A549 (cell line): ENCODE results near the gene IFNA14. TPM values are rescaled to one million over a fixed set of nuclear protein-coding genes. Genes with fewer than 3 reads are reported as not detected.
"Not testable (repeated sequence)": the region's sequence is repeated elsewhere in the genome, so short reads cannot be mapped to it uniquely, and the experiment has no call there.

ENCODE experiments used
- ATAC-seq, 2 experiments: fragments of 200-7000 bp in 1 of 2; fragments of >200 bp in 1 of 2; cut with Nextera tagmentation in 1 of 2; cut with Tn5 transposase in 1 of 2; 3 replicates each; pipeline versions ENCODE4 v1.8.0 to v1.9.1; 2018 to 2020; ENCODE audit warnings: mild to moderate bottlenecking in 1 of 2, moderate library complexity in 1 of 2
- CTCF ChIA-PET: fragments of 300-600 bp; sonication (Branson Sonifier 250); formaldehyde crosslinking; extraction: SDS; loops from one replicate; lab custom pipeline; 2021; ENCODE audit warnings: antibody characterized with exemption, inconsistent platforms; lab: Yijun Ruan, JAX
- POLR2A ChIA-PET: fragments of 350-600 bp; formaldehyde crosslinking; extraction: SDS; loops from one replicate; lab custom pipeline; 2021; ENCODE audit warnings: antibody characterized with exemption, inconsistent platforms; lab: Yijun Ruan, JAX
- DNase-seq, 2 experiments: peaks; one replicate each; pipeline versions ENCODE4 v3.0.0 to v3.0.0-alpha.2; 2011 to 2016; ENCODE audit warnings: low read depth in 1 of 2, low spot score in 1 of 2
- FAIRE-seq: peaks from 2 replicates; lab custom pipeline; 2011; peaks lifted over from hg19 to GRCh38; lab: Jason Lieb, UNC
- H3K27ac ChIP-seq, 2 experiments: fragments of >200 bp; sonication (Bioruptor Twin); formaldehyde crosslinking; 3 replicates each; pipeline ENCODE4 v1.5.1; 2016 to 2017
- H3K4me1 ChIP-seq: fragments of >200 bp; sonication (Bioruptor Twin); formaldehyde crosslinking; 3 replicates; pipeline ENCODE4 v1.6.1; 2016
- H3K4me2 ChIP-seq: fragments of >200 bp; sonication (Bioruptor Twin); formaldehyde crosslinking; 3 replicates; pipeline ENCODE4 v1.6.1; 2016
- H3K4me3 ChIP-seq: fragments of >200 bp; sonication (Bioruptor Twin); formaldehyde crosslinking; 3 replicates; pipeline ENCODE4 v1.5.1; 2016
- H3K9me3 ChIP-seq: fragments of >200 bp; sonication (Bioruptor Twin); formaldehyde crosslinking; 3 replicates; pipeline ENCODE4 v1.6.1; 2016
- CHD2 ChIP-seq: fragments of 150-350 bp; IDR thresholded peaks from 2 replicates; pipeline ENCODE4 v1.6.1; 2014; ENCODE audit warnings: low read length; ENCODE audit not compliant: partially characterized antibody
- EHF ChIP-seq: fragments of 250-450 bp; sonication (Bioruptor Pico); IDR thresholded peaks from 2 replicates; pipeline ENCODE4 v1.5.0; 2020; ENCODE audit warnings: mild to moderate bottlenecking
- ELK1 ChIP-seq: fragments of 150-350 bp; IDR thresholded peaks from 2 replicates; pipeline ENCODE4 v1.6.1; 2014; ENCODE audit warnings: low read depth, mild to moderate bottlenecking, low read length
- ESRRA ChIP-seq: fragments of 150-350 bp; IDR thresholded peaks from 2 replicates; pipeline ENCODE4 v1.6.1; 2014; ENCODE audit warnings: mild to moderate bottlenecking, low read length, borderline replicate concordance
- HEYL ChIP-seq: fragments of 250-450 bp; sonication (Bioruptor Pico); IDR thresholded peaks from 2 replicates; pipeline ENCODE4 v1.8.0; 2021; ENCODE audit warnings: mild to moderate bottlenecking, moderate library complexity
- HOXA7 ChIP-seq: fragments of 250-450 bp; sonication (Bioruptor Pico); IDR thresholded peaks from 2 replicates; pipeline ENCODE4 v1.5.0; 2020; ENCODE audit warnings: mild to moderate bottlenecking, moderate library complexity
- POLR2A ChIP-seq: IDR thresholded peaks from 2 replicates; pipeline ENCODE4 v1.6.1; 2012; ENCODE audit warnings: mild to moderate bottlenecking, low read length
- POLR2AphosphoS2 ChIP-seq: conservative IDR thresholded peaks from 2 replicates; pipeline ENCODE4 v1.6.1; 2012; ENCODE audit warnings: low read length, improper control_type of control experiment, inconsistent platforms
- REST ChIP-seq: fragments of 200-600 bp; sonication (generic); IDR thresholded peaks from 2 replicates; pipeline ENCODE4 v1.6.1; 2016; ENCODE audit warnings: antibody characterized with exemption, mild to moderate bottlenecking, moderate library complexity
- USF2 ChIP-seq: fragments of 450-650 bp; IDR thresholded peaks from 2 replicates; pipeline ENCODE4 v1.6.1; 2014; ENCODE audit warnings: antibody characterized with exemption
- WGBS: methylation state at CpG from one replicate; pipeline ENCODE4 v1.1.6; 2017; ENCODE audit errors: missing lambda C conversion rate; 5-methylcytosine and 5-hydroxymethylcytosine counted together
- polyA plus RNA-seq, 4 experiments: library from polyadenylated mRNA; depleted of rRNA in 3 of 4; stranded (reverse); fragments of >200 nt; fragmentation: RNase III in 1 of 4; extraction: RNeasy Plus Mini Kit Qiagen cat#74134 plus additional on column Dnase treatment in 1 of 4; gene quantifications; 2 replicates in 3 of 4; 3 replicates in 1 of 4; pipeline ENCODE4 v1.2.3, GENCODE V29; 2011 to 2017

The IFNA14 gene
- polyA plus RNA-seq, 2 of the 4 experiments (the other 2 are of a cell fraction) = not detected

- CTCF ChIA-PET = interaction anchor here (1.0 kb wide), 1 partner anchor 185 kb away, joined by 4 read pairs; no protein-coding TSS in a partner anchor
- ATAC-seq (no peak), FAIRE-seq (no peak), DNase-seq (no peak)
- Histone ChIP-seq H3K4me1 (no peaks in the 10 kb centered on the region), H3K4me3 (no peak overlapping the region), H3K27ac (no peak overlapping the region), H3K9me3 (no peaks in the 10 kb centered on the region), H3K4me2 (no peak overlapping the region)
- TF ChIP-seq USF2 (no peak), POLR2AphosphoS2 (no peak), HOXA7 (CRISPR knock-in tag) (no peak), POLR2A (no peak), REST (no peak), HEYL (no peak)
- POLR2A ChIA-PET = no interaction called here
- 53% methylated on average over 5 of the region's 7 CpGs for WGBS
Measured at GRCh38 chr9:21210311-21210710, 29.5 kb downstream of the IFNA14 start.

- ATAC-seq, H3K4me1 ChIP-seq, H3K9me3 ChIP-seq, POLR2A ChIA-PET, FAIRE-seq, H3K4me2 ChIP-seq, H3K27ac ChIP-seq, H3K4me3 ChIP-seq, CTCF ChIA-PET, DNase-seq: not testable (repeated sequence)
- 30% methylated on average over 3 of the region's 3 CpGs for WGBS
Measured at GRCh38 chr9:21207043-21207442, 32.8 kb downstream of the IFNA14 start, which contains the start of gene IFNA10. Gene IFNA10 (minus strand): TSS chr9:21207143. CDS start chr9:21207097, 46 bp downstream.

- POLR2A ChIA-PET = no interaction called here
- Histone ChIP-seq H3K4me2 (no peak overlapping the region), H3K4me3 (no peak overlapping the region), H3K4me1 (no peaks in the 10 kb centered on the region), H3K27ac (no peak overlapping the region), H3K9me3 (peaks cover 6% of the 10 kb centered on the region; the same call in 1 of the 3 replicates)
- ATAC-seq = no peak
- TF ChIP-seq ELK1 (no peak), HOXA7 (CRISPR knock-in tag) (no peak), USF2 (no peak), CHD2 (no peak), EHF (CRISPR knock-in tag) (no peak), ESRRA (no peak)
- DNase-seq = no peak
- no peak for FAIRE-seq
- CTCF ChIA-PET = interaction anchor here (0.6 kb wide), 1 partner anchor 1228 kb away, joined by 3 read pairs; no protein-coding TSS in a partner anchor
Measured at GRCh38 chr9:21205204-21205603, 34.6 kb downstream of the IFNA14 start.

GRCh38 chr9:21202105-21202504 lies 37.7 kb downstream of the IFNA14 start, which contains the start of gene IFNA7:
Gene IFNA7 (minus strand): TSS chr9:21202205. CDS start chr9:21202165, 40 bp downstream.
- POLR2A ChIA-PET, FAIRE-seq, H3K4me3 ChIP-seq, ATAC-seq, H3K4me1 ChIP-seq, H3K4me2 ChIP-seq, H3K27ac ChIP-seq, DNase-seq, H3K9me3 ChIP-seq: not testable (repeated sequence)
- WGBS = 14% methylated on average over 4 of the region's 4 CpGs
- CTCF ChIA-PET = interaction anchor here (1.0 kb wide), 1 partner anchor 33 kb away, joined by 3 read pairs; no protein-coding TSS in a partner anchor
